Stimulated activated CD4-positive, alpha-beta T cell treated with anti-CD3 and anti-CD28 coated beads, TNF-alpha, amount 100 ng/mL, for 4 hours (primary cell): ENCODE results near the gene GRIN2D.
"Not testable (repeated sequence)": the region's sequence is repeated elsewhere in the genome, so short reads cannot be mapped to it uniquely, and the experiment has no call there.

Source experiments
- DNase-seq, 3 experiments: peaks; one replicate each; pipeline ENCODE4 v3.0.0-alpha.2; 2020; ENCODE audit warnings: low read depth in 3 of 3

The GRIN2D gene

DNA sequence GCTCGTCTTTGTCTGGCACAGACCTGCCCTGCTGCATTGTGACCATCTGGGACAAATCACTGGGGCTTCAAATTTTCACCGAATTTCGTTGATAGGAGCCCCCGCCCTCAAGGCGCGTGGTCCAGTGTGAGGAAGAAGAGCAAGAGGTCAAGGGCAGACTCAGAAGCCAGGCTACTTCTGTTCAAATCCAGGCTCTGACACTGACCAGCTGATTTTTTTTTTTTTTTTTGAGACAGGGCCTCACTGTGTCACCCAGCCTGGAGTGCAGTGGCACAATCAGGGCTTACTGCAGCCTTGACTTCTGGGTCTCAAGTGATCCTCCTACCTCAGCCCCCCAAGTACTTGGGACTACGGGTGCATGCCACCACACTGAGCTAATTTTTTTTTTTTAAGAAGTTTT is 22.1 kb upstream of the GRIN2D start:
- no peak for DNase-seq

DNA sequence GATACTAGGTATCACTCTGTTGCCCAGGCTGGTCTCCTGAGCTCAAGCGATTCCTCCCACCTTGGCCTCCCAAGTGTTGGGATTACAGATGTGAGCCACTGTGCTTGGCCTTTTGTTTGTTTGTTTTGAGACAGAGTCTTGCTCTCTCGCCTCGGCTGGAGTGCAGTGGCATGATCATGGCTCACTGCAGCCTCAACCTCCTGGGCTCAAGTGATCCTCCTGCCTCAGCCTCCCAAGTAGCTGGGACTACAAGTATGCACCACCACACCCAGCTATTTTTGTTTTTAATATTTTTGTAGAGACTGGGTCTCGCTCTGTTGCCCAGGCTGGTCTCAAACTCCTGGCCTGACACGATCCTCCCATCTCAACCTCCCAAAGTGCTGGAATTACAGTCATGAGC is 21.7 kb upstream of the GRIN2D start:
- DNase-seq: not testable (repeated sequence)

- no peak for DNase-seq
Measured at GRCh38 chr19:48372904-48373303, 20.6 kb upstream of the GRIN2D start.

DNA sequence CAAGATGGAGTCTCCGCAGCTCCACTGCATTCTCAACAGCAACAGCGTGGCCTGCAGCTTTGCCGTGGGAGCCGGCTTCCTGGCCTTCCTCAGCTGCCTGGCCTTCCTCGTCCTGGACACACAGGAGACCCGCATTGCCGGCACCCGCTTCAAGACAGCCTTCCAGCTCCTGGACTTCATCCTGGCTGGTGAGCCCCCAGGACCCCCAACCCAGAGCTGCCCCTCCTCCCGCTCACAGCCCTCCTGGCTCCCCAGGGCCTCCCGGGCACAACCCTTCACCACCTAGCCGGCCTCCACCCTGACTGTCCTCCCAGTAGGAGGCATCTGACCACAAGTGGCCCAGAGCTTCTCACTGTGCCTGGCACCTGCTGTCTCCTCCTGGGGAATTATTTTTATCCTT is 19.9 kb upstream of the GRIN2D start:
- no peak for DNase-seq

DNA sequence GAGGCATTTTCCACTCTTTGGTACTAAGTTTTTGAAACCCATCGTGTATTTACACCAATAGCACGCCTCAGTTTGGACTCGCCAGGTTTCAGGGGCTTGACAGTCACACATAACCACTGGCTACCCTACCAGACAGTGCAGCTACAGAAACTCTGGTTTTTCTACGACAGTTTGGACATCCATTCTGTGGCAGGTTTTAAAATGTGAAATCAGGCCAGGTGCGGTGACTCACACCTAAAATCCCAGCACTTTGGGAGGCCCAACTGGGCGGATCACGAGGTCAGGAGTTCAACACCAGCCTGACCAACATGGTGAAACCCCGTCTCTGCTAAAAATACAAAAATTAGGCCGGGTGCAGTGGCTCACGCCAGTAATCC is 15.3 kb upstream of the GRIN2D start:
- no peak for DNase-seq

DNA sequence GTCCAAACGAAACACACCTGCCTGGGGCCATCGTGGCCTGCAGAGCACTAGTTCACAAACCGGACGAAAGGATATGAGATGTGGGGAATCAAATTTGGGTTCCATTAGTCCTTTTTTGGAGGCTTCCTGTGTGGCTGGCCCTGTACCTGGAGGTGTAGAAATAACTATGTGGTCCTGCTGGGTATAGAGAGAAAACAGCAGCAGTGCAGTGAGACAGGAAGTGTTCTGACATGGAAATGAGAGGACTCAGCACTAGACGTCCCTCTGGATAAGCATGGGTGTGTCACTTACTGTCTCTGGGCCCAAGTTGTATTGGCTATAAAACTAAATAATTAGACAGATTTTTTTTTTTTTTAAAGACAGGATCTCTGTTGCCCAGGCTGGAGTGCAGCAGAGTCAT is 14.4 kb upstream of the GRIN2D start:
- DNase-seq: no peak

- DNase-seq: no peak
Measured at GRCh38 chr19:48381178-48381950, 12.1 kb upstream of the GRIN2D start.

DNA sequence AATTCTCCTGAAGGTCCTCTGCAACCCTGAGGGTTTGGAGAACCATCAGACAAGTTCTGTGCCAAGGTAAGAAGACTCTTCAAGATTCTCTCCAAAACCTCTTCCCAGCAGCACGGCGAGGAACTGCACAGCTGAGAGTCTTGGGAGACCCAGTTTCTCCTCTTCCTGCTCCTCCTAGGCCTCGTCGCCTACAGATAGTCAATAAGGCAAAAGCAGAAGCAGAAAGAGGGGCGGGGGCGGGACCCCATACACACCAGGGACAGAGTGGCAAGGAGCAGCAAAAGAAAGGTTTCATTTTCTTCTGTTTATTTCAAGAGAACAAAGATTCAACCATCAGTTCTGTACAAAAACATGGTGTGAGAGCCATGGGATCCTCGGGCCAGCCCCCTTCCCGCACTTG is 11.2 kb upstream of the GRIN2D start:
- DNase-seq: no peak

- DNase-seq: no peak
Measured at GRCh38 chr19:48385461-48386087, 7.9 kb upstream of the GRIN2D start.

DNA sequence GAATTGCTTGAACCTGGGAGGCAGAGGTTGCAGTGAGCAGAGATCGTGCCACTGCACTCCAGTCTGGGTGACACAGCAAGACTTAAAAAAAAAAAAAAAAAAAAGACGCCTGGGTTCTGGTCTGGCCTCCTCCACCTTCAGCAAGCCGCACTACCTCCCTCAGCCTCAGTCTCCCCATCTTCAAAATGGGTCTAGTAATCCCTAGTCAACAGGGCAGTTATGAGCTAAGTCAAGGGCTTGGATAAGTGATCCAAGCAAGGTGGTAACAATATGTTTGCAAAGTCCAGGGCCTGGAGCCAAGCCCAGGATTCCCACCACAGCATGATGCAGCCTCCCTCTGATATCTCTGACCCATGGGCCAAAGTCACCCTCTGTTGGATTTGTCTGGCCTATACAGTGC is 6.5 kb upstream of the GRIN2D start:
- DNase-seq: no peak

DNA sequence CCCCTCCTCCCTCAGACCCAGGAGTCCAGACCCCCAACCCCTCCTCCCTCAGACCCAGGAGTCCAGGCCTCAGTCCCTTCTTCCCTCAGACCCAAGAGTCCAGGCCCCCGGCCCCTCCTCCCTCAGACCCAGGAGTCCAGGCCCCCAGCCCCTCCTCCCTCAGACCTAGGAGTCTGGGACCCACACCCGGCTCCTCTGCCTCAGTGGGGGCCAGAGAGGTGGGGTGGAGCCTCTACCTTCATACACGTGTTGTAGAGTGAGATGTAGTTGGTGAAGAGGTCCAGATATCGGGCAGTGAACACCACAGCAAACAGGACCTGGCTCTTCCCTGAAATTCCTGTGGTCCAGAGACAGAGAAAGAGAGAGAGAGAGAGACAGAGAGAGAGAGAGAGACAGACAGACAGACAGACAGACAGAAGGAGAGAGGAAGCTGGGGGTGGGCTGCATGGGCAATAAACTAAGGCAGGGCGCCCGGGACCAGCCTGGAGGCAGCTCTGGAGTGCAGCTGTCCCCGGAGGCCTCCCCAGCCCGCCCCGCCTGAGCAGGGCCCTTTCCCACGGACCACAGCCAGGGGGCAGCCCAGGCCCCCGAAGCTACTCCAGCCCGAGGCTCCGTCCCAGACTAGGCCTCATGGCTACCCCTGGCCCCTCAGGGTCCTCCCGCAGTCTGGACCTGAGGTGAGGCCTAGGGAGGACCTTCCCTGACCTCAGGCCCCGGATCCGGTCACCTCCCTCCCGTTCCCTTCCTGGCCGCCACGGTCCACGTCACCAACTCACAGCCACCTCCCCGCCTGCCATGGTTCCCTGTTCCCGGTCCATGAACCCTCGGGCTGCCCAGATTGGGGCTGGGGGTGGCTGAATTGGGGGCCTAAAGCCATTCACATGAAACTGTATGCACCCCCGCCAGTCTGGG is 3.0 kb upstream of the GRIN2D start:
- peak; percentile 36 to 38 (median 36) for DNase-seq

DNA sequence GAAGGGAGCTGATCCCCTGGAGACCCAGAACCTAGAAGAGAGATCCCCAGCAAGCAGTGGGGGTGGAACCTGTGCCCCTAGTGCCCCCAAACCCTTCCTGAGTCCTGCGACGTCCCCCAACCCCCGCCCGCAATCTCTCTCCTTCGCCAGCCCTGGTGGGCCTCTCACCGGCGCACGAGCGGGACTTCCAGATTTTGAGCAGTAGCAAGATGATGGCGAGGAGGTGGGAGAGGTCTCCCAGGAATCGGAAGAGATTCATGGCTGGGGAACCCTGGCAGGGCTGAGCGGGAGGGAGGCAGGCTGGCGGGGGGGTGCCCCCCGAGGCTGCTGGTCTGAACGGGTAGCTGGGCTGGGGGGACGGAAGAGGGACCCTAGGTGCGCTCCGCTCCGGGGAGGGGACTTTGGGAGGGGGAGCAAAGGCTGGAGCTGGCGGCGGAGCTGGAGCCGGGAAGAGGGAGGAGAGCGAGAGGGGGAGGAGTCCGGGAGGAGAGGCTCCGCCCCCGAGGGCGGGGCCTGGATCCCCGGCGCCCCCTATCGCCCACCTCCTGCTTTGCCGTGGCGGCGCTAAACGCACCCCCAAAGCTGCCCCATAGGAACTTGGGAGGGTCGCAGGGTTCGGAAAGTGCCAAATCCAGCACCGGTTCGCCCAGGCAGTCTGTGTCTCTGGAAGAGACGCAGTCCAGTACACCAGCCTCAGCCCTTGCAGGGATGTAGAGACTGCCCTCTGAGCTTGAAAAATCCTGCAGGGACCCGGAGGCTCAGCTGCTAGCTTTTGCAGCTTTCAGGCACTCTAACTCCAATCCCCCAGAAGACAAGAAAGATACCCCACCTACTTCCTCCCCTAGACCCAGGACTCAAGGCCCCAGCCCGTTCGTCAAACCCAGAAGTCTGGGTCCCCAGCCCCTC is 2.1 kb upstream of the GRIN2D start, which contains the start of gene KDELR1:
TSS of gene KDELR1 (minus strand) at position 452 of the 906 bp plus-strand sequence. CDS start at position 259, 193 bp downstream.
- peak; percentile 50 to 70 (median 52) for DNase-seq

DNA sequence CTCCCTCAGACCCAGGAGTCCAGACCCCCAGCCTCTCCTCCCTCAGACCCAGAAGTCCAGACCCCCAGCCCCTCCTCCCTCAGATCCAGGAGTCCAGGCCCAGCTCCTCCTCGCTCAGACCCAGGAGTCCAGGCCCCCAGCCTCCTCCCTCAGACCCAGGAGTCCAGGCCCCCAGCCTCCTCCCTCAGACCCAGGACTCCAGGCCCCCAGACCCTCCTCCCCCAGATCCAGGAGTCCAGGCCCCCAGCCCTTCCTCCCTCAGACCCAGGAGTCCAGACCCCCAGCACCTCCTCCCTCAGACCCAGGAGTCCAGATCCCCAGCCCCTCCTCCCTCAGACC is 1.5 kb upstream of the GRIN2D start:
- DNase-seq: not testable (repeated sequence)

DNA sequence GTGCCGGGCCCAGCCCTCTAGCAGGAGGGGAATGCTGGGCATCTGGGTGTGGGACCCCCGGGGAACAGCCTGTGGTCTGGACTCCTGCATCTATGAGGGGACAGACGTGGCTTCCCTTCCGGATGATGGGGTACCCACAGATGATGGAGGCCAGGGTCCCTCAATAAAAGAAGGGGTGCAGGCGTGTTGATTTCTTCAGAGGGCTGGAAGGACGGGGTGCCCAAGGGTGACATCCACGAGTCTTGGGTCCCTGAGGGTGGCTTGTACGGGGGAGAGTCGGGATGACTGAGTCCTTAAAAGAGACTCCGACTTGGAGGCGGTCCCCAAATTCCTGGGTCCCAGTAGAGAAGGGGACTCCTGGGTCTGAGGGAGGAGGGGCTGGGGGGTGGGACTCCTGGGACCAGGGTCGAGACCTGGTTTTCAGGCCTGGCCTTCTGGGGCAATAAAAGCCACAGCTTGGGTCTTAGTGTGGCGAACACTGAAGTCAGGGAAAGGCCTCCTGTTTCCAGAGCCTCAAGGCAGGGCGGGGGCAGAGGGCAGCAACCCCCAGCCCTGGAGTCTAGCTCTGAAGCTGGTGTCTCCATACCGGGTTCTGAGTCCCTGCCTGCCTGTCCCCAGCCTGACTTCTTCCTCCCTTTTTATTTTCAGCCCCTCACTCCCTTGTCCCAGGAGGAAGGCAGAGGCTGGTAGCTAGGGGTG is 459 bp upstream of the GRIN2D start:
- no peak for DNase-seq

GRCh38 chr19:48394331-48395169 is 1.1 kb downstream of the GRIN2D start:
- no peak for DNase-seq

GRCh38 chr19:48395170-48395455 is 1.6 kb downstream of the GRIN2D start:
- DNase-seq: no peak

DNA sequence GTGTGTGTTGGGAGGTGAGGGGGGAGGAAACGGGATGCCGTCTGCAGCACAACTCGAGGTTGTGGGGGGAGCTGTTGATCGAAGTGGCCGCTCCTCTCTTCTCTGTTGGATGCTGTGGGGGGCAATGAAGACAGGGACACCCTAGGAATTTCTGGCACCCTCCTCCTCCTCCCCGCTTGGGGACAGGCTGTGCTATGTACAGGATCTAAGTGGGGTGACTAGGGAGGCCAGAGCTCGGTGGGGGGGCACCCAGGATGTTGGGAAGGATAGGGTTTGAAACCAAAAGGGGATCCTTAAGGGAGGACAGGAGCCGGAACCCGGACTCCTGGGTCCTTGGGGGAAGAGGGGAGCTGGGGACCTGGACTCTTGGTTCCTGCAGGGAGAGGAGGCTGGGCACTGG is 2.0 kb downstream of the GRIN2D start:
- DNase-seq: no peak

GRCh38 chr19:48396016-48396823 is 2.8 kb downstream of the GRIN2D start:
- DNase-seq: no peak

DNA sequence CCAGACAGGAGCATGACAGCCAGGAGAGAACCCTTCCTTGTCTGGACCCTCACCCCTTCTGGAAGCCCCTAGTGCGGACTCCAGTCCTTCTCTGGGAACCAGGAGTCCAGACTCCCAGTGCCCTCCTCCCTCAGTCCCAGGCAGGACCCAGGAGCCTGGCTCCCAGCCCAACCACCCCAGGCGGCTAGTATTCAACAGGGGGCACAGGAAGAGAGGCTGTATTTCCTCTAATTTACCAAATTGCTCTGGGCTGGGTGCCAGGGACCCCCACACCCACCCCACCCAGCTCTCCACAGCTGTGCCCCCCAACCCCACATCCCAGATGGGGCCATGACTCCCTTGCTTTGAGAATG is 3.3 kb downstream of the GRIN2D start:
- DNase-seq: no peak
